Activated T-helper 1 cell treated with anti-CD3 and anti-CD28 coated beads, Interleukin-2, amount 50 U/mL, for 16 hours (primary cell): ENCODE results near the gene GPR151.
"Not testable (repeated sequence)": the region's sequence is repeated elsewhere in the genome, so short reads cannot be mapped to it uniquely, and the experiment has no call there.

Experiments
- DNase-seq, 2 donors: peaks; one replicate each; pipeline ENCODE4 v3.0.0-alpha.2; 2020; ENCODE audit warnings: low read depth in 1 of 2, low spot score in 1 of 2

The GPR151 gene

GRCh38 chr5:146516151-146516475, at the start of gene GPR151:
Gene GPR151 (minus strand): TSS chr5:146516190. CDS start chr5:146516113, 77 bp downstream.
- DNase-seq: no peak

- no peak for DNase-seq
Observed at GRCh38 chr5:146564007-146564762, 48.2 kb upstream of the GPR151 start.

- no peak for DNase-seq
Observed at GRCh38 chr5:146562461-146562860, 46.5 kb upstream of the GPR151 start.

GRCh38 chr5:146561711-146562110, 45.7 kb upstream of the GPR151 start:
- DNase-seq: no peak

GRCh38 chr5:146560205-146560812, 44.3 kb upstream of the GPR151 start:
- no peak for DNase-seq

GRCh38 chr5:146556884-146557283, 40.9 kb upstream of the GPR151 start:
- DNase-seq: not testable (repeated sequence)

- DNase-seq: no peak
Observed at GRCh38 chr5:146553446-146553845, 37.5 kb upstream of the GPR151 start.

- DNase-seq: no peak
Observed at GRCh38 chr5:146549615-146550014, 33.6 kb upstream of the GPR151 start.

GRCh38 chr5:146548781-146549449, 32.9 kb upstream of the GPR151 start:
- no peak for DNase-seq

GRCh38 chr5:146544232-146544631, 28.2 kb upstream of the GPR151 start:
- DNase-seq: no peak

- peak; percentile 36 to 43 for DNase-seq
Observed at GRCh38 chr5:146541958-146542849, 26.2 kb upstream of the GPR151 start.

- no peak for DNase-seq
Observed at GRCh38 chr5:146540414-146540813, 24.4 kb upstream of the GPR151 start.

GRCh38 chr5:146539973-146540372, 24.0 kb upstream of the GPR151 start:
- DNase-seq: no peak

GRCh38 chr5:146538432-146538831, 22.4 kb upstream of the GPR151 start:
- no peak for DNase-seq

- no peak for DNase-seq
Observed at GRCh38 chr5:146533882-146534281, 17.9 kb upstream of the GPR151 start.

- peak; percentile 44 to 48 for DNase-seq
Observed at GRCh38 chr5:146533260-146533857, 17.4 kb upstream of the GPR151 start.

- DNase-seq: no peak
Observed at GRCh38 chr5:146529984-146530383, 14.0 kb upstream of the GPR151 start.

GRCh38 chr5:146528236-146528635, 12.2 kb upstream of the GPR151 start:
- DNase-seq: no peak

- DNase-seq: no peak
Observed at GRCh38 chr5:146527785-146528184, 11.8 kb upstream of the GPR151 start.

- DNase-seq: no peak
Observed at GRCh38 chr5:146523698-146524097, 7.7 kb upstream of the GPR151 start.
